ENCODE data around the gene SYTL2.

SYTL2 gene

GRCh38 chr11:85809191-85809590 is 1.8 kb downstream of the SYTL2 start:
- Histone ChIP-seq H3K36me3 (ENCODE audit: insufficient read depth, low read length) (no peaks in the 10 kb centered on the region), H3K4me3 (ENCODE audit: low read depth in 1 of 2, low read length in 2 of 2) (no peak overlapping the region), H3K4me1 (ENCODE audit: insufficient read depth, low read length) (peaks cover 6% of the 10 kb centered on the region), H3K9ac (ENCODE audit: low read length) (no peak overlapping the region), H3K27me3 (ENCODE audit: control insufficient read depth in 1 of 2, insufficient read depth in 2 of 2, low read length in 2 of 2) (no peaks in the 10 kb centered on the region), H3K27ac (ENCODE audit: low read depth, low read length) (no peak overlapping the region), H3K9me3 (ENCODE audit: low read length) (no peaks in the 10 kb centered on the region)

GRCh38 chr11:85806876-85807275 is 4.1 kb downstream of the SYTL2 start:
- no peak overlapping the region for H3K9ac ChIP-seq (ENCODE audit: low read length)
- no peaks in the 10 kb centered on the region for H3K9me3 ChIP-seq (ENCODE audit: low read length)
- peaks cover 6% of the 10 kb centered on the region for H3K4me1 ChIP-seq (ENCODE audit: insufficient read depth, low read length)
- H3K4me3 ChIP-seq (ENCODE audit: low read depth in 1 of 2, low read length in 2 of 2) = no peak overlapping the region
- H3K27ac ChIP-seq (ENCODE audit: low read depth, low read length) = no peak overlapping the region
- no peaks in the 10 kb centered on the region for H3K27me3 ChIP-seq (ENCODE audit: control insufficient read depth in 1 of 2, insufficient read depth in 2 of 2, low read length in 2 of 2)
- H3K36me3 ChIP-seq (ENCODE audit: insufficient read depth, low read length) = no peaks in the 10 kb centered on the region

- no peaks in the 10 kb centered on the region for H3K27me3 ChIP-seq (ENCODE audit: control insufficient read depth in 1 of 2, insufficient read depth in 2 of 2, low read length in 2 of 2)
- H3K4me3 ChIP-seq (ENCODE audit: low read depth in 1 of 2, low read length in 2 of 2) = no peak overlapping the region
- H3K9ac ChIP-seq (ENCODE audit: low read length) = no peak overlapping the region
- H3K4me1 ChIP-seq (ENCODE audit: insufficient read depth, low read length) = peaks cover 6% of the 10 kb centered on the region
- H3K27ac ChIP-seq (ENCODE audit: low read depth, low read length) = no peak overlapping the region
- no peaks in the 10 kb centered on the region for H3K36me3 ChIP-seq (ENCODE audit: insufficient read depth, low read length)
- H3K9me3 ChIP-seq (ENCODE audit: low read length) = no peaks in the 10 kb centered on the region
Observed at GRCh38 chr11:85806016-85806415, 4.9 kb downstream of the SYTL2 start.

GRCh38 chr11:85805387-85805786 is 5.6 kb downstream of the SYTL2 start:
- Histone ChIP-seq H3K4me1 (ENCODE audit: insufficient read depth, low read length) (peaks cover 3% of the 10 kb centered on the region), H3K9ac (ENCODE audit: low read length) (no peak overlapping the region), H3K27me3 (ENCODE audit: control insufficient read depth in 1 of 2, insufficient read depth in 2 of 2, low read length in 2 of 2) (no peaks in the 10 kb centered on the region), H3K9me3 (ENCODE audit: low read length) (no peaks in the 10 kb centered on the region), H3K27ac (ENCODE audit: low read depth, low read length) (no peak overlapping the region), H3K4me3 (ENCODE audit: low read depth in 1 of 2, low read length in 2 of 2) (no peak overlapping the region), H3K36me3 (ENCODE audit: insufficient read depth, low read length) (no peaks in the 10 kb centered on the region)

- Histone ChIP-seq H3K4me3 (ENCODE audit: low read depth in 1 of 2, low read length in 2 of 2) (no peak overlapping the region), H3K9me3 (ENCODE audit: low read length) (no peaks in the 10 kb centered on the region), H3K4me1 (ENCODE audit: insufficient read depth, low read length) (no peaks in the 10 kb centered on the region), H3K27ac (ENCODE audit: low read depth, low read length) (no peak overlapping the region), H3K36me3 (ENCODE audit: insufficient read depth, low read length) (no peaks in the 10 kb centered on the region), H3K27me3 (ENCODE audit: control insufficient read depth in 1 of 2, insufficient read depth in 2 of 2, low read length in 2 of 2) (no peaks in the 10 kb centered on the region), H3K9ac (ENCODE audit: low read length) (no peak overlapping the region)
Observed at GRCh38 chr11:85803920-85804319, 7.0 kb downstream of the SYTL2 start.

GRCh38 chr11:85803303-85803702 is 7.6 kb downstream of the SYTL2 start:
- H3K27me3 ChIP-seq (ENCODE audit: control insufficient read depth in 1 of 2, insufficient read depth in 2 of 2, low read length in 2 of 2) = no peaks in the 10 kb centered on the region
- H3K27ac ChIP-seq (ENCODE audit: low read depth, low read length) = no peak overlapping the region
- H3K4me1 ChIP-seq (ENCODE audit: insufficient read depth, low read length) = no peaks in the 10 kb centered on the region
- H3K9me3 ChIP-seq (ENCODE audit: low read length) = no peaks in the 10 kb centered on the region
- H3K9ac ChIP-seq (ENCODE audit: low read length) = no peak overlapping the region
- H3K36me3 ChIP-seq (ENCODE audit: insufficient read depth, low read length) = no peaks in the 10 kb centered on the region
- H3K4me3 ChIP-seq (ENCODE audit: low read depth in 1 of 2, low read length in 2 of 2) = no peak overlapping the region

GRCh38 chr11:85801527-85801926 is 9.4 kb downstream of the SYTL2 start:
- Histone ChIP-seq H3K27me3 (ENCODE audit: control insufficient read depth in 1 of 2, insufficient read depth in 2 of 2, low read length in 2 of 2) (no peaks in the 10 kb centered on the region), H3K27ac (ENCODE audit: low read depth, low read length) (no peak overlapping the region), H3K36me3 (ENCODE audit: insufficient read depth, low read length) (no peaks in the 10 kb centered on the region), H3K4me1 (ENCODE audit: insufficient read depth, low read length) (no peaks in the 10 kb centered on the region), H3K9me3 (ENCODE audit: low read length) (no peaks in the 10 kb centered on the region), H3K9ac (ENCODE audit: low read length) (no peak overlapping the region), H3K4me3 (ENCODE audit: low read depth in 1 of 2, low read length in 2 of 2) (no peak overlapping the region)

- H3K4me3 ChIP-seq (ENCODE audit: low read depth in 1 of 2, low read length in 2 of 2) = no peak overlapping the region
- no peak overlapping the region for H3K27ac ChIP-seq (ENCODE audit: low read depth, low read length)
- no peaks in the 10 kb centered on the region for H3K4me1 ChIP-seq (ENCODE audit: insufficient read depth, low read length)
- H3K27me3 ChIP-seq (ENCODE audit: control insufficient read depth in 1 of 2, insufficient read depth in 2 of 2, low read length in 2 of 2) = no peaks in the 10 kb centered on the region
- H3K9ac ChIP-seq (ENCODE audit: low read length) = no peak overlapping the region
- H3K9me3 ChIP-seq (ENCODE audit: low read length) = no peaks in the 10 kb centered on the region
- no peaks in the 10 kb centered on the region for H3K36me3 ChIP-seq (ENCODE audit: insufficient read depth, low read length)
Observed at GRCh38 chr11:85800595-85801342, 10.2 kb downstream of the SYTL2 start.

GRCh38 chr11:85799142-85799541 is 11.8 kb downstream of the SYTL2 start:
- no peak overlapping the region for H3K4me3 ChIP-seq (ENCODE audit: low read depth in 1 of 2, low read length in 2 of 2)
- H3K36me3 ChIP-seq (ENCODE audit: insufficient read depth, low read length) = no peaks in the 10 kb centered on the region
- no peak overlapping the region for H3K9ac ChIP-seq (ENCODE audit: low read length)
- H3K4me1 ChIP-seq (ENCODE audit: insufficient read depth, low read length) = no peaks in the 10 kb centered on the region
- no peaks in the 10 kb centered on the region for H3K27me3 ChIP-seq (ENCODE audit: control insufficient read depth in 1 of 2, insufficient read depth in 2 of 2, low read length in 2 of 2)
- H3K27ac ChIP-seq (ENCODE audit: low read depth, low read length) = no peak overlapping the region
- no peaks in the 10 kb centered on the region for H3K9me3 ChIP-seq (ENCODE audit: low read length)

GRCh38 chr11:85798361-85798760 is 12.6 kb downstream of the SYTL2 start:
- H3K27ac ChIP-seq (ENCODE audit: low read depth, low read length) = no peak overlapping the region
- H3K9ac ChIP-seq (ENCODE audit: low read length) = no peak overlapping the region
- H3K36me3 ChIP-seq (ENCODE audit: insufficient read depth, low read length) = no peaks in the 10 kb centered on the region
- no peaks in the 10 kb centered on the region for H3K27me3 ChIP-seq (ENCODE audit: control insufficient read depth in 1 of 2, insufficient read depth in 2 of 2, low read length in 2 of 2)
- no peak overlapping the region for H3K4me3 ChIP-seq (ENCODE audit: low read depth in 1 of 2, low read length in 2 of 2)
- no peaks in the 10 kb centered on the region for H3K9me3 ChIP-seq (ENCODE audit: low read length)
- no peaks in the 10 kb centered on the region for H3K4me1 ChIP-seq (ENCODE audit: insufficient read depth, low read length)

GRCh38 chr11:85795712-85796487 is 15.0 kb downstream of the SYTL2 start:
- H3K9ac ChIP-seq (ENCODE audit: low read length) = no peak overlapping the region
- no peak overlapping the region for H3K4me3 ChIP-seq (ENCODE audit: low read depth in 1 of 2, low read length in 2 of 2)
- H3K9me3 ChIP-seq (ENCODE audit: low read length) = no peaks in the 10 kb centered on the region
- H3K27me3 ChIP-seq (ENCODE audit: control insufficient read depth in 1 of 2, insufficient read depth in 2 of 2, low read length in 2 of 2) = no peaks in the 10 kb centered on the region
- H3K27ac ChIP-seq (ENCODE audit: low read depth, low read length) = no peak overlapping the region
- no peaks in the 10 kb centered on the region for H3K4me1 ChIP-seq (ENCODE audit: insufficient read depth, low read length)
- no peaks in the 10 kb centered on the region for H3K36me3 ChIP-seq (ENCODE audit: insufficient read depth, low read length)
